Neural cell (in vitro differentiated cells): ENCODE measurements around the gene SCFD1.

Experiments
- CTCF ChIP-seq: fragments of 450-650 bp; IDR thresholded peaks from 2 replicates; pipeline ENCODE4 v1.5.1; 2014; ENCODE audit warnings: antibody characterized with exemption, mild to moderate bottlenecking, moderate library complexity; ENCODE audit not compliant: poor library complexity, severe bottlenecking
- EP300 ChIP-seq: fragments of 450-650 bp; conservative IDR thresholded peaks from 2 replicates; pipeline ENCODE4 v1.6.1; 2014; ENCODE audit warnings: antibody characterized with exemption, mild to moderate bottlenecking, moderate library complexity; ENCODE audit not compliant: poor library complexity, severe bottlenecking
- EZH2 ChIP-seq: fragments of 200-600, 300-800 bp; shearing (Covaris generic), sonication (generic); IDR thresholded peaks from 2 replicates; pipeline ENCODE4 v1.6.1; 2014; ENCODE audit warnings: antibody characterized with exemption, low read length, borderline replicate concordance, mild to moderate bottlenecking; ENCODE audit not compliant: insufficient read depth, poor library complexity, severe bottlenecking
- MXI1 ChIP-seq: fragments of 450-650 bp; conservative IDR thresholded peaks from 2 replicates; pipeline ENCODE4 v1.6.1; 2014; ENCODE audit warnings: antibody characterized with exemption, mild to moderate bottlenecking; ENCODE audit not compliant: poor library complexity, severe bottlenecking
- POLR2AphosphoS5 ChIP-seq: IDR thresholded peaks from 2 replicates; pipeline ENCODE4 v1.6.1; 2012

GRCh38 chr14:30572771-30573170 lies 49.3 kb upstream of the SCFD1 start:
- TF ChIP-seq EZH2 (no peak), CTCF (no peak), POLR2AphosphoS5 (no peak), EP300 (no peak), MXI1 (no peak)
